Panc1 (cell line): ENCODE measurements around the gene SYTL4.

Source experiments
- CTCF ChIP-seq: fragments of 450-650 bp; IDR thresholded peaks from 2 replicates; pipeline ENCODE4 v1.5.1; 2017; ENCODE audit warnings: mild to moderate bottlenecking
- POLR2AphosphoS5 ChIP-seq: IDR thresholded peaks from 2 replicates; pipeline ENCODE4 v1.6.1; 2012; ENCODE audit warnings: mild to moderate bottlenecking, low read depth, low read length, moderate library complexity
- SIN3A ChIP-seq: IDR thresholded peaks from 2 replicates; pipeline ENCODE4 v1.6.1; 2012; ENCODE audit warnings: low read depth, mild to moderate bottlenecking, low read length, moderate library complexity, borderline replicate concordance; ENCODE audit not compliant: insufficient read depth

DNA sequence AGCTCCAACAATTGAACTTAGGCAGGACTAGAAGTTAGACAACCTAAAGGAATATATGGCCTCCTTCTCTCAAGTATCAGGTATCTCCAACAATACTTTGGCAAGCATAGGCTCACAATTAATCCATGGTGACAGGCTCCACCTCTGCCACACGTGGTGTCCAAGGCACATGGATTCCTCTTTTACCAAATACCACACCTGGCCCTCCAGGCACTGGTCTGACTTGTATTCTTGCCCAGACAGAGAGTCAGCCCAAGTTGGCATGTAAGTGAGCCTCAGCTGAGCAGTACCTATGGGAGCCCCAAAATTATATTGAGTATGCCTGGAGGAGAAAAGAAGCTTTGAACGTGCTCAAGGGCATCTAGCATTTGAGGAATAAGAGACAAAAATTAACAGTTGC is 68.3 kb downstream of the SYTL4 start:
- no peak for TF ChIP-seq POLR2AphosphoS5
- TF ChIP-seq CTCF = no peak
- TF ChIP-seq SIN3A = no peak
